SK-N-SH treated with all-trans-retinoic acid at 6 μM for 48 hours (cell line): ENCODE data around the gene ACE2.

Source experiments
- BACH2 ChIP-seq: fragments of 250-450 bp; sonication (Bioruptor Pico); IDR thresholded peaks from 2 replicates; pipeline ENCODE4 v1.9.0; 2021; ENCODE audit warnings: mild to moderate bottlenecking, borderline replicate concordance
- CREB5 ChIP-seq: fragments of 250-450 bp; sonication (Bioruptor Pico); IDR thresholded peaks from 2 replicates; pipeline ENCODE4 v1.5.1; 2020; ENCODE audit warnings: low read depth, mild to moderate bottlenecking, moderate library complexity
- CSDC2 ChIP-seq: fragments of 250-450 bp; sonication (Bioruptor Pico); IDR thresholded peaks from 2 replicates; pipeline ENCODE4 v1.5.0; 2020; ENCODE audit warnings: mild to moderate bottlenecking, moderate library complexity
- ESRRG ChIP-seq: fragments of 250-450 bp; sonication (Bioruptor Pico); IDR thresholded peaks from 2 replicates; pipeline ENCODE4 v1.6.1; 2021; ENCODE audit warnings: mild to moderate bottlenecking
- GLIS3 ChIP-seq: fragments of 250-450 bp; sonication (Bioruptor Pico); IDR thresholded peaks from 2 replicates; pipeline ENCODE4 v1.5.0; 2020; ENCODE audit warnings: mild to moderate bottlenecking, moderate library complexity
- PATZ1 ChIP-seq: fragments of 250-450 bp; sonication (Bioruptor Pico); IDR thresholded peaks from 2 replicates; pipeline ENCODE4 v1.8.0; 2020; ENCODE audit warnings: mild to moderate bottlenecking, moderate library complexity, borderline replicate concordance
- POU6F1 ChIP-seq: fragments of 250-450 bp; sonication (Bioruptor Pico); IDR thresholded peaks from 2 replicates; pipeline ENCODE4 v1.8.0; 2021; ENCODE audit warnings: low read depth, mild to moderate bottlenecking, moderate library complexity, borderline replicate concordance
- PPARA ChIP-seq: fragments of 250-450 bp; sonication (Bioruptor Pico); IDR thresholded peaks from 2 replicates; pipeline ENCODE4 v1.5.0; 2020; ENCODE audit warnings: mild to moderate bottlenecking, borderline replicate concordance
- RARB ChIP-seq: fragments of 250-450 bp; sonication (Bioruptor Pico); IDR thresholded peaks from 2 replicates; pipeline ENCODE4 v1.8.0; 2021; ENCODE audit warnings: mild to moderate bottlenecking, moderate library complexity
- ZFP3 ChIP-seq: fragments of 250-450 bp; sonication (Bioruptor Pico); IDR thresholded peaks from 2 replicates; pipeline ENCODE4 v1.5.0; 2020; ENCODE audit warnings: mild to moderate bottlenecking, moderate library complexity
- ZNF70 ChIP-seq: fragments of 450-650 bp; formaldehyde crosslinking; IDR thresholded peaks from 2 replicates; pipeline ENCODE4 v1.5.0; 2020; ENCODE audit warnings: mild to moderate bottlenecking, moderate library complexity

- no peak for TF ChIP-seq ZNF70 (CRISPR knock-in tag)
- TF ChIP-seq ZFP3: no peak
- TF ChIP-seq BACH2 (CRISPR knock-in tag): no peak
- TF ChIP-seq RARB (CRISPR knock-in tag): no peak
- TF ChIP-seq PATZ1 (CRISPR knock-in tag): no peak
- TF ChIP-seq CREB5 (CRISPR knock-in tag): no peak
- no peak for TF ChIP-seq PPARA (CRISPR knock-in tag)
- no peak for TF ChIP-seq ESRRG (CRISPR knock-in tag)
- no peak for TF ChIP-seq POU6F1
- TF ChIP-seq GLIS3 (CRISPR knock-in tag): no peak
- TF ChIP-seq CSDC2 (CRISPR knock-in tag): no peak
These were observed 1.2 kb upstream of the ACE2 start for GRCh38 chrX:15601932-15602331.
